ENCODE results near the gene BTD.

GRCh38 chr3:15649341-15649740 is 47.8 kb downstream of the BTD start:
- TF ChIP-seq GATA1 (IDR thresholded peaks at IDR 0.05; ENCODE audit: low read depth, low read length) = no peak
- no peak for TF ChIP-seq POLR2A (IDR thresholded peaks at IDR 0.05; ENCODE audit: low read length)

All from erythroblast (primary cell).